Liver (tissue), 3 donors: Measurements from ENCODE around the gene RBPJ.

Source experiments
- EGR1 ChIP-seq, 2 donors: IDR thresholded peaks; 2 replicates each; pipeline ENCODE4 v1.6.1; 2016 to 2018; ENCODE audit warnings: antibody characterized with exemption in 2 of 2, low read depth in 2 of 2
- FOXA1 ChIP-seq: IDR thresholded peaks from 2 replicates; pipeline ENCODE4 v1.6.1; 2016; ENCODE audit warnings: antibody characterized with exemption
- GABPA ChIP-seq, 2 donors: IDR thresholded peaks in 1 of 2; conservative IDR thresholded peaks in 1 of 2; 2 replicates each; pipeline ENCODE4 v1.6.1; 2016; ENCODE audit warnings: antibody characterized with exemption in 2 of 2, mild to moderate bottlenecking in 1 of 2, moderate library complexity in 1 of 2
- JUND ChIP-seq, 2 donors: IDR thresholded peaks; 2 replicates each; pipeline ENCODE4 v1.6.1; 2016; ENCODE audit warnings: antibody characterized with exemption in 2 of 2
- NR2F2 ChIP-seq: IDR thresholded peaks from 2 replicates; pipeline ENCODE4 v1.6.1; 2016; ENCODE audit warnings: antibody characterized with exemption
- RAD21 ChIP-seq, 2 donors: IDR thresholded peaks; 2 replicates each; pipeline ENCODE4 v1.6.1; 2016; ENCODE audit warnings: antibody characterized with exemption in 2 of 2, mild to moderate bottlenecking in 2 of 2
- SP1 ChIP-seq: IDR thresholded peaks from 2 replicates; pipeline ENCODE4 v1.6.1; 2018; ENCODE audit warnings: antibody characterized with exemption, mild to moderate bottlenecking
- TAF1 ChIP-seq: conservative IDR thresholded peaks from 2 replicates; pipeline ENCODE4 v1.6.1; 2016; ENCODE audit warnings: antibody characterized with exemption, mild to moderate bottlenecking
- YY1 ChIP-seq: IDR thresholded peaks from 2 replicates; pipeline ENCODE4 v1.6.1; 2016; ENCODE audit warnings: antibody characterized with exemption, mild to moderate bottlenecking
- TF ChIP-seq, protein P1 (sequence below): IDR thresholded peaks from 2 replicates; pipeline ENCODE4 v1.6.1; 2016; ENCODE audit warnings: antibody characterized with exemption, mild to moderate bottlenecking
- TF ChIP-seq, protein P2 (sequence below): fragments of 150-350 bp; IDR thresholded peaks from 2 replicates; pipeline ENCODE4 v1.5.1; 2017; ENCODE audit warnings: improper control_type of control experiment, low read depth, low read length; ENCODE audit not compliant: missing input control
- TF ChIP-seq, protein P3 (sequence below): IDR thresholded peaks from 2 replicates; pipeline ENCODE4 v1.6.1; 2016; ENCODE audit warnings: antibody characterized with exemption
- donor health status: healthy.
- donor health status: healthy.

DNA sequence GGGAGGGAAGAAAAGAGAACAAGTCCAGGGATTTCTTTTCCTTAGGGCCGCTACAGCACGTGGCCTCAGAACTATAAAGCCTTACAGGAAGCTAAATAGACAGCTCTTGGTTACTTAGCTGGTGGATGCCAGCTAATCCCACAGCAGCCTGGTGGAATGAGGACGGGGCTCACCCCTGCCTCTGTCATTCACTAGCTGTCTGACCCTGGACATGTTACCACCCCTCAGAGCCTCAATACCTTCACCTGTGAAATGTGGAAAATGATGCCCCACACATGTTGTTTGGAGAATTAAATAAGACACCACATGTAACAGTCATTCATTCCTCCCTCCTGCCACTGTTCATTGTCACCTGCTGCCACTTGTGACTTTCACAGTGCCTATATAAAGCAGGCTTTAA lies 153.7 kb downstream of the RBPJ start:
- TF ChIP-seq, protein P1, sequence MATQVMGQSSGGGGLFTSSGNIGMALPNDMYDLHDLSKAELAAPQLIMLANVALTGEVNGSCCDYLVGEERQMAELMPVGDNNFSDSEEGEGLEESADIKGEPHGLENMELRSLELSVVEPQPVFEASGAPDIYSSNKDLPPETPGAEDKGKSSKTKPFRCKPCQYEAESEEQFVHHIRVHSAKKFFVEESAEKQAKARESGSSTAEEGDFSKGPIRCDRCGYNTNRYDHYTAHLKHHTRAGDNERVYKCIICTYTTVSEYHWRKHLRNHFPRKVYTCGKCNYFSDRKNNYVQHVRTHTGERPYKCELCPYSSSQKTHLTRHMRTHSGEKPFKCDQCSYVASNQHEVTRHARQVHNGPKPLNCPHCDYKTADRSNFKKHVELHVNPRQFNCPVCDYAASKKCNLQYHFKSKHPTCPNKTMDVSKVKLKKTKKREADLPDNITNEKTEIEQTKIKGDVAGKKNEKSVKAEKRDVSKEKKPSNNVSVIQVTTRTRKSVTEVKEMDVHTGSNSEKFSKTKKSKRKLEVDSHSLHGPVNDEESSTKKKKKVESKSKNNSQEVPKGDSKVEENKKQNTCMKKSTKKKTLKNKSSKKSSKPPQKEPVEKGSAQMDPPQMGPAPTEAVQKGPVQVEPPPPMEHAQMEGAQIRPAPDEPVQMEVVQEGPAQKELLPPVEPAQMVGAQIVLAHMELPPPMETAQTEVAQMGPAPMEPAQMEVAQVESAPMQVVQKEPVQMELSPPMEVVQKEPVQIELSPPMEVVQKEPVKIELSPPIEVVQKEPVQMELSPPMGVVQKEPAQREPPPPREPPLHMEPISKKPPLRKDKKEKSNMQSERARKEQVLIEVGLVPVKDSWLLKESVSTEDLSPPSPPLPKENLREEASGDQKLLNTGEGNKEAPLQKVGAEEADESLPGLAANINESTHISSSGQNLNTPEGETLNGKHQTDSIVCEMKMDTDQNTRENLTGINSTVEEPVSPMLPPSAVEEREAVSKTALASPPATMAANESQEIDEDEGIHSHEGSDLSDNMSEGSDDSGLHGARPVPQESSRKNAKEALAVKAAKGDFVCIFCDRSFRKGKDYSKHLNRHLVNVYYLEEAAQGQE: no peak
- no peak for TF ChIP-seq EGR1 (IDR thresholded peaks at IDR 0.05; ENCODE audit: low read depth in 2 of 2)
- TF ChIP-seq, protein P2, sequence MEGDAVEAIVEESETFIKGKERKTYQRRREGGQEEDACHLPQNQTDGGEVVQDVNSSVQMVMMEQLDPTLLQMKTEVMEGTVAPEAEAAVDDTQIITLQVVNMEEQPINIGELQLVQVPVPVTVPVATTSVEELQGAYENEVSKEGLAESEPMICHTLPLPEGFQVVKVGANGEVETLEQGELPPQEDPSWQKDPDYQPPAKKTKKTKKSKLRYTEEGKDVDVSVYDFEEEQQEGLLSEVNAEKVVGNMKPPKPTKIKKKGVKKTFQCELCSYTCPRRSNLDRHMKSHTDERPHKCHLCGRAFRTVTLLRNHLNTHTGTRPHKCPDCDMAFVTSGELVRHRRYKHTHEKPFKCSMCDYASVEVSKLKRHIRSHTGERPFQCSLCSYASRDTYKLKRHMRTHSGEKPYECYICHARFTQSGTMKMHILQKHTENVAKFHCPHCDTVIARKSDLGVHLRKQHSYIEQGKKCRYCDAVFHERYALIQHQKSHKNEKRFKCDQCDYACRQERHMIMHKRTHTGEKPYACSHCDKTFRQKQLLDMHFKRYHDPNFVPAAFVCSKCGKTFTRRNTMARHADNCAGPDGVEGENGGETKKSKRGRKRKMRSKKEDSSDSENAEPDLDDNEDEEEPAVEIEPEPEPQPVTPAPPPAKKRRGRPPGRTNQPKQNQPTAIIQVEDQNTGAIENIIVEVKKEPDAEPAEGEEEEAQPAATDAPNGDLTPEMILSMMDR: no peak
- no peak for TF ChIP-seq JUND (IDR thresholded peaks at IDR 0.05)
- no peak for TF ChIP-seq GABPA (IDR thresholded peaks at IDR 0.05 in 1 of 2, conservative IDR thresholded peaks at IDR 0.05 in 1 of 2)
- TF ChIP-seq TAF1: no peak
- no peak for TF ChIP-seq SP1
- TF ChIP-seq, protein P3, sequence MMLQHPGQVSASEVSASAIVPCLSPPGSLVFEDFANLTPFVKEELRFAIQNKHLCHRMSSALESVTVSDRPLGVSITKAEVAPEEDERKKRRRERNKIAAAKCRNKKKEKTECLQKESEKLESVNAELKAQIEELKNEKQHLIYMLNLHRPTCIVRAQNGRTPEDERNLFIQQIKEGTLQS: no peak
- no peak for TF ChIP-seq RAD21 (IDR thresholded peaks at IDR 0.05)
- TF ChIP-seq FOXA1: no peak
- TF ChIP-seq NR2F2: no peak
- no peak for TF ChIP-seq YY1
